ENCODE data around the gene PDF.
"Not testable (repeated sequence)": the region's sequence is repeated elsewhere in the genome, so short reads cannot be mapped to it uniquely, and the experiment has no call there.

Gene PDF

GRCh38 chr16:69367980-69368379, 37.6 kb upstream of the PDF start:
- TF ChIP-seq, protein P1, sequence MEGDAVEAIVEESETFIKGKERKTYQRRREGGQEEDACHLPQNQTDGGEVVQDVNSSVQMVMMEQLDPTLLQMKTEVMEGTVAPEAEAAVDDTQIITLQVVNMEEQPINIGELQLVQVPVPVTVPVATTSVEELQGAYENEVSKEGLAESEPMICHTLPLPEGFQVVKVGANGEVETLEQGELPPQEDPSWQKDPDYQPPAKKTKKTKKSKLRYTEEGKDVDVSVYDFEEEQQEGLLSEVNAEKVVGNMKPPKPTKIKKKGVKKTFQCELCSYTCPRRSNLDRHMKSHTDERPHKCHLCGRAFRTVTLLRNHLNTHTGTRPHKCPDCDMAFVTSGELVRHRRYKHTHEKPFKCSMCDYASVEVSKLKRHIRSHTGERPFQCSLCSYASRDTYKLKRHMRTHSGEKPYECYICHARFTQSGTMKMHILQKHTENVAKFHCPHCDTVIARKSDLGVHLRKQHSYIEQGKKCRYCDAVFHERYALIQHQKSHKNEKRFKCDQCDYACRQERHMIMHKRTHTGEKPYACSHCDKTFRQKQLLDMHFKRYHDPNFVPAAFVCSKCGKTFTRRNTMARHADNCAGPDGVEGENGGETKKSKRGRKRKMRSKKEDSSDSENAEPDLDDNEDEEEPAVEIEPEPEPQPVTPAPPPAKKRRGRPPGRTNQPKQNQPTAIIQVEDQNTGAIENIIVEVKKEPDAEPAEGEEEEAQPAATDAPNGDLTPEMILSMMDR (IDR thresholded peaks at IDR 0.05), result no peak
- no peak for TF ChIP-seq ZFX (IDR thresholded peaks at IDR 0.05; ENCODE audit: borderline replicate concordance)
- no peak overlapping the region for H3K27ac ChIP-seq

GRCh38 chr16:69366431-69366830, 36.0 kb upstream of the PDF start:
- TF ChIP-seq, protein P1 (IDR thresholded peaks at IDR 0.05), result no peak
- no peak for TF ChIP-seq ZFX (IDR thresholded peaks at IDR 0.05; ENCODE audit: borderline replicate concordance)
- H3K27ac ChIP-seq, result no peak overlapping the region

DNA sequence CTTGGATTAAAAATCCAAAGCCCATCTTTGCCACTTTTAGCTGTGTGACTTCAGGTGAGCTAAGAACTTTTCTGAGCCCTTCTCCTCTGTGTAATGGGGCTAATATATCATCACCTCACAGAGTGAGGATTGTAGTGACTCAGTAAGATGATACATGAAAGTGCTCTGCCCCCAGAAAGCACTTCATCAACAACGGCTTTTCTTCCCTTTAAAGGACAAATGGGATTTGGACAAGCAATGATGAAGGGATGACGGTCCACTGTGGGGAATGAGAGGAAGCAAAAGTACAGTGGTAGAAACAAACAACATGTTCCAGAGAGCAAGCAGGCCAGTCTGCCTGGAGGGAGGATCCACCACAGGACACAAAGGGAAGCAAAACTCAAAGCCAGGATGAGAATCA, 35.5 kb upstream of the PDF start:
- no peak overlapping the region for H3K27ac ChIP-seq
- TF ChIP-seq, protein P1 (IDR thresholded peaks at IDR 0.05), result no peak
- TF ChIP-seq ZFX (IDR thresholded peaks at IDR 0.05; ENCODE audit: borderline replicate concordance), result no peak

DNA sequence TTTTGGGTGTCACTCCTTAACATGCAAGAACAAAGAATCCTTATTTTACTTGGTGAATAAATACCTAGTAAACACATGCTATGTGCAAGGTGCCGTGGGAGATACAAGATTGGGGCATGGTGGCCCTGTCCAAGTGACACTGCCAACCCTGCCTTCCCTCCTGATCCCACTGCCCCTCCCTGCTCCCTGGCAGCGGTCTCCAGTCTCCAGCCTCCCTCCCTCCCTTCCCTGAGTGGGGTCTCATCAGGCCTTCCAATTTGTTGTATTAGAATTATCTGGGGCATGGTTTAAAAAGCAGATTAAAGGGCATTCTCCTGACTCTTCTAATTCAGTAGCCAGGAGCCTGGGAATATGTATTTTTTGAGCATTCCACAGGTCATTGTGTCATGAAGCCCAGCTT, 33.7 kb upstream of the PDF start:
- TF ChIP-seq ZFX (IDR thresholded peaks at IDR 0.05; ENCODE audit: borderline replicate concordance), result no peak
- TF ChIP-seq, protein P1 (IDR thresholded peaks at IDR 0.05), result no peak
- H3K27ac ChIP-seq, result no peak overlapping the region

DNA sequence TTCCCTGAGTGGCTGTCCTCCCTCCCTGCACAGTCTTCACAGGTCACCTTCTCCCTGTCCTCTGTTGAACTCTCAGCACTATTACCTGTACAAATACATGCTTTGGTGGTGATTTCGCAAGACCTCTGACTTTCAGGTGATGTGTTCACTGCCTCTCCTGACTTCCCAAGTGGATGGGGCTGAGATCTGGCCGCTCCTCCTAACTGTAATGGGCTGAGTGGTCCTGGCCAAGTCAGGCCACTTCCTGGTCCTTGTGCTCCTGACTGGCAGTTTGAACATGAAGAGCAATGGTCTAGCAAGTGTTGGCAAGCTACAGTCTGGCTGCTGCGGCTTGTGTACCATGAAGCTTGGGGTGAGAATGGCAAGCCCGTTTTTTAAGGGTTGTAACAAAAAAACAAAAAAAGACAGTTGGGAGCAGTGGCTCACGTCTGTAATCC, 32.9 kb upstream of the PDF start:
- TF ChIP-seq ZFX (IDR thresholded peaks at IDR 0.05; ENCODE audit: borderline replicate concordance), result no peak
- TF ChIP-seq, protein P1 (IDR thresholded peaks at IDR 0.05), result no peak
- H3K27ac ChIP-seq, result no peak overlapping the region

- H3K27ac ChIP-seq, result not testable (repeated sequence)
These were observed 29.7 kb upstream of the PDF start for GRCh38 chr16:69360070-69360469.

GRCh38 chr16:69351309-69352027, 21.1 kb upstream of the PDF start, which contains the start of gene TMED6:
Gene TMED6, minus strand, starts transcription at chr16:69351786. Its CDS starts 33 bp downstream, at chr16:69351753.
- TF ChIP-seq, protein P1 (IDR thresholded peaks at IDR 0.05), result no peak
- TF ChIP-seq ZFX (IDR thresholded peaks at IDR 0.05; ENCODE audit: borderline replicate concordance), result no peak
- peak within 1 kb of the TSS; percentile 76 for H3K27ac ChIP-seq
